SU-DHL-6 (cell line): ENCODE data around the gene PNMA1.
A peak's percentile ranks its signal among the peaks of the same experiment; 100 is the strongest.

Source experiments
- H2AFZ ChIP-seq: fragments of 200-600 bp; sonication (generic); 2 replicates; pipeline ENCODE4 v1.6.1; 2014; ENCODE audit warnings: low read depth, mild to moderate bottlenecking, moderate library complexity, mixed read lengths, antibody characterized with exemption, low read length; ENCODE audit not compliant: severe bottlenecking
- H3F3A ChIP-seq: fragments of 200-600 bp; shearing (Covaris generic); 2 replicates; pipeline ENCODE4 v1.6.0; 2016; ENCODE audit warnings: antibody characterized with exemption, mild to moderate bottlenecking; ENCODE audit not compliant: insufficient read depth
- H3K27ac ChIP-seq: fragments of 200-600 bp; sonication (generic); 2 replicates; pipeline ENCODE4 v1.5.1; 2016; ENCODE audit warnings: low read depth, mild to moderate bottlenecking, low read length, moderate library complexity, mixed read lengths
- H3K27me3 ChIP-seq: fragments of 200-600 bp; sonication (generic), shearing (Covaris generic); 2 replicates; pipeline ENCODE4 v1.6.0; 2014; ENCODE audit warnings: mild to moderate bottlenecking, low read length
- H3K36me3 ChIP-seq: fragments of 200-600 bp; sonication (generic); 2 replicates; pipeline ENCODE4 v1.6.1; 2014; ENCODE audit warnings: mild to moderate bottlenecking, low read length, mixed read lengths
- H3K4me2 ChIP-seq: fragments of 300-600, 200-600 bp; shearing (Covaris generic), sonication (generic); 2 replicates; pipeline ENCODE4 v1.6.0; 2014; ENCODE audit warnings: low read length, low read depth, mild to moderate bottlenecking; ENCODE audit not compliant: poor library complexity, severe bottlenecking
- H3K4me3 ChIP-seq: fragments of 200-600 bp; sonication (generic); 2 replicates; pipeline ENCODE4 v1.5.1; 2014; ENCODE audit warnings: antibody characterized with exemption, low read length, mild to moderate bottlenecking, mixed read lengths; ENCODE audit not compliant: insufficient read depth, poor library complexity, severe bottlenecking
- H3K79me2 ChIP-seq: fragments of 200-600 bp; sonication (generic); 2 replicates; pipeline ENCODE4 v1.6.1; 2014; ENCODE audit warnings: mild to moderate bottlenecking, low read length, moderate library complexity; ENCODE audit not compliant: insufficient read depth
- H3K9ac ChIP-seq: fragments of 200-600 bp; sonication (generic); 2 replicates; pipeline ENCODE4 v1.7.0; 2014; ENCODE audit warnings: mild to moderate bottlenecking, low read length
- H3K9me2 ChIP-seq: fragments of 200-600 bp; sonication (generic); replicated peaks from 2 replicates; pipeline ENCODE4 v1.6.1; 2014; ENCODE audit warnings: low read length; ENCODE audit not compliant: insufficient read depth
- H3K9me3 ChIP-seq: fragments of 200-600 bp; sonication (generic); 2 replicates; pipeline ENCODE4 v1.6.1; 2014; ENCODE audit warnings: low read length, mixed read lengths; ENCODE audit not compliant: insufficient read depth
- H4K20me1 ChIP-seq: fragments of 200-600 bp; sonication (generic); 2 replicates; pipeline ENCODE4 v1.6.1; 2014; ENCODE audit warnings: low read depth, mild to moderate bottlenecking, antibody characterized with exemption, low read length, moderate library complexity, mixed read lengths
- CTCF ChIP-seq: fragments of 200-600 bp; sonication (generic); IDR thresholded peaks from one replicate; pipeline ENCODE4 v1.5.1; 2017; ENCODE audit warnings: antibody characterized with exemption, mild to moderate bottlenecking, low read length, moderate library complexity; ENCODE audit not compliant: insufficient read depth, poor library complexity, severe bottlenecking
- EZH2phosphoT487 ChIP-seq: fragments of 200-600 bp; sonication (generic), shearing (Covaris generic); conservative IDR thresholded peaks from 2 replicates; pipeline ENCODE4 v1.6.1; 2018; ENCODE audit warnings: mild to moderate bottlenecking, antibody characterized with exemption, low read length, moderate library complexity, mixed read lengths

PNMA1 gene

GRCh38 chr14:73712540-73713180, 1.5 kb downstream of the PNMA1 start:
- no peaks in the 10 kb centered on the region for H3K79me2 ChIP-seq
- peaks cover 31% of the 10 kb centered on the region for H3F3A ChIP-seq
- 0 out of 2 replicates have a peak, but pooled peaks cover 7% of the 10 kb centered on the region for H4K20me1 ChIP-seq
- peak overlapping the region; percentile 86 for H3K4me2 ChIP-seq
- peak overlapping the region; percentile 64 for H3K9ac ChIP-seq
- peaks cover 4% of the 10 kb centered on the region; the same call in 1 of the 2 replicates for H3K36me3 ChIP-seq
- no peak overlapping the region for H3K27ac ChIP-seq
- no peak overlapping the region for H2AFZ ChIP-seq
- TF ChIP-seq EZH2phosphoT487 (no peak), CTCF (no peak)
- H3K9me2 ChIP-seq, result no peaks in the 10 kb centered on the region
- H3K9me3 ChIP-seq, result no peaks in the 10 kb centered on the region
- H3K27me3 ChIP-seq, result no peaks in the 10 kb centered on the region
- H3K4me3 ChIP-seq, result peak overlapping the region; percentile 73

- Histone ChIP-seq H3K9me2 (no peaks in the 10 kb centered on the region), H3K9me3 (no peaks in the 10 kb centered on the region), H2AFZ (no peak overlapping the region), H3K27ac (no peak overlapping the region), H4K20me1 (0 out of 2 replicates have a peak, but pooled peaks cover 7% of the 10 kb centered on the region), H3F3A (peaks cover 25% of the 10 kb centered on the region), H3K79me2 (no peaks in the 10 kb centered on the region), H3K9ac (peak overlapping the region; percentile 64), H3K4me3 (peak overlapping the region; percentile 73), H3K4me2 (peak overlapping the region; percentile 86), H3K27me3 (no peaks in the 10 kb centered on the region), H3K36me3 (no peaks in the 10 kb centered on the region)
- no peak for TF ChIP-seq CTCF
- no peak for TF ChIP-seq EZH2phosphoT487
Measured at GRCh38 chr14:73712071-73712506, 2.1 kb downstream of the PNMA1 start.

DNA sequence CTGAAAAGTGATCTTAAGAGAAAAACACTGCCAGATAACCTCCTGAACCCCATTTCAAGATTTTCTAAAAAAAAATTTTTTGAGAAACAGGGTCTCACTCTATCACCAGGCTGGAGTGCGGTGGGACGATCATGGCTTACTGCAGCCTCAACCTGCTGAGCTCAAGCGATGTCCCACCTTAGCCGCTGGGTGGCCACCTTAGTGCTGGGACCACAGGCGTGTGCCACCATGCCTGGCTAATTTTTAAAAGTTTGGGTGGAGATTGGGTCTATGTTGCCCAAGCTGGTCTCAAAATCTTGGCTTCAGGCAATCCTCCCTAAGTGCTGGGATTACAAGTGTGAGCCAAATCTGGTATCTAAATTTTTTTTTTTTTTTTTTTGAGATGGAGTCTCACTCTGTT, 3.4 kb downstream of the PNMA1 start:
- H3K4me3 ChIP-seq, result no peak overlapping the region
- 0 out of 2 replicates have a peak, but pooled peaks cover 7% of the 10 kb centered on the region for H4K20me1 ChIP-seq
- no peak overlapping the region for H3K27ac ChIP-seq
- no peak overlapping the region for H3K4me2 ChIP-seq
- H3K9me3 ChIP-seq, result no peaks in the 10 kb centered on the region
- H3K9ac ChIP-seq, result no peak overlapping the region
- TF ChIP-seq CTCF (no peak), EZH2phosphoT487 (no peak)
- H3K36me3 ChIP-seq, result no peaks in the 10 kb centered on the region
- no peaks in the 10 kb centered on the region for H3K27me3 ChIP-seq
- peaks cover 14% of the 10 kb centered on the region for H3F3A ChIP-seq
- no peaks in the 10 kb centered on the region for H3K79me2 ChIP-seq
- no peaks in the 10 kb centered on the region for H3K9me2 ChIP-seq
- H2AFZ ChIP-seq, result no peak overlapping the region
